GM18520 (cell line): ENCODE results near the gene MMP19.

Experiments used
- ATAC-seq: cut with Tn5 transposase; IDR thresholded peaks from one replicate; pipeline ENCODE4 v1.9.1; 2021; ENCODE audit not compliant: unreplicated experiment

The MMP19 gene

GRCh38 chr12:55815473-55815872, 27.3 kb downstream of the MMP19 start:
- no peak for ATAC-seq

DNA sequence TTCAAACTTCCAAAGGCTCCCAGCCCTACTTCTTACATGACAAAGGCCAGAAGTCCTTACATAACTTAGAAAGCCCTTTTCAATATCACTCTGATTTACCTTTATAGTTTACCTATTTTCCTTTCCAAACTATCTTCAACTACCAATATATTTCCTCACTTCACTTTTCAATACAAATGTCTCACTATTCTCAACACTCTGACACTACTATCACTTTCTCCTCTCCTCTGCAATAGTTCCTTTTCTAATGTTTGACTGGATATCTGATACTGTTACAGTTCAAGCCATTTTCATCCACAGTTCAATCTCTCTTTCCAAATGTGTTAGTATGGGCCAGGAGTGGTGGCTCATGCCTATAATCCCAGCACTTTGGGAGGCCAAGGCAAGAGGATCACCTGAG, 28.5 kb downstream of the MMP19 start:
- no peak for ATAC-seq

- ATAC-seq: no peak
These were observed 30.6 kb downstream of the MMP19 start for GRCh38 chr12:55812088-55812487.

GRCh38 chr12:55809274-55809673, 33.5 kb downstream of the MMP19 start:
- ATAC-seq: no peak

DNA sequence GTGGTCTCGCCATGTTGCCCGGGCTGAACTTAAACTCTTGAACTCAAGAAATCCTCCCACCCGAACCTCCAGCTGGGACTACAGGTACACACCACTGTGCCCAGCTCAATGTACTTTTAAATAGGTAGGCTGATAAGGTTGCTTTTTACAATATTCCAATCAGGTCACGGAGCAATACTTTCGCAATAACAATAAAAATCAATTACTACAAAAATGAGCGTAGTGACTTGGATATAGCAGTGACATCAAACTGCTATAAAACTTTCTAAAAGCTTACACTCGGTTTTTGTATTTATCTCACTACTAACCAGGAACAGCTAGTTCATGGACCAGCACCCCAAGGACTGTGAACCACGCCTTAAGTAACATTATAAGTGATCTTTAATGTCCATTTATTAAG, 35.8 kb downstream of the MMP19 start:
- no peak for ATAC-seq

- ATAC-seq: no peak
These were observed 45.2 kb downstream of the MMP19 start for GRCh38 chr12:55797550-55797949.

- ATAC-seq: no peak
These were observed 45.7 kb downstream of the MMP19 start for GRCh38 chr12:55797068-55797467.

DNA sequence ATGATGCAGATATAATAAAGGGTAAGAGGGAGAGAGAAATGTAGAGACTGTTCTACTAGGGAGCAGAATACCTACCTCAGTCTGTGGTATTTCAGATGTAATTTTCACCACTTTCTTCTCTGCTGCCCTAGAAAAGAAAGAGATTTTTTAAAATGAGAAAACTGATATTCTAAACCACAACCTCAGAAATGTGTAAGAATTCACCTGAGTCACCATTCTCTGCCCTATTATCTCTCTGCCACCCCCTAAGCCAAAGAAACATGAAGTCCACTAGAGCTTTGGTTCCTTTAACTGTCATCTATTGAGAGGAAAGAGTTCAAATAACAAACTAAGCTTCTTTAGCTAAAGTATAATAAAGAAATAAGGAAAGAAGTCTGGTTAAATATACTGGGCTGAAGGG, 46.8 kb downstream of the MMP19 start:
- ATAC-seq: no peak

DNA sequence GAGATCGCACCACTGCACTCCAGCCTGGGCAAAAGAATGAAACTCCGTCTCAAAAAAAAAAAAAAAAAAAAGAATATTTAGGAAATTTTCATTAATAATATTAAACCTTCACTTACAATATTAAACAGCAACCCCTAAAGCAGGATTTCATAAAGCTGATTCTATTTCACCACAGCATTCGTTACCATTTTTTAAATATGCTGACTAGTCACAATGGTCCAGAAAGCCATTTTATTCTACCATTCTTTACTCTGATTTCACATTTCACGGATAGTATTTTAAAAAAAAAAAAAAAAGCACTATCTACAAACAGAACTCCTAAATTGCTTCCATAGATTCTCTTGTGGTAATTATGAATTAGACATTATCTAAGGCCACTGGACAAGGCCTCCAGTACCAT, 52.8 kb downstream of the MMP19 start:
- no peak for ATAC-seq

GRCh38 chr12:55789171-55789570, 53.6 kb downstream of the MMP19 start:
- no peak for ATAC-seq

DNA sequence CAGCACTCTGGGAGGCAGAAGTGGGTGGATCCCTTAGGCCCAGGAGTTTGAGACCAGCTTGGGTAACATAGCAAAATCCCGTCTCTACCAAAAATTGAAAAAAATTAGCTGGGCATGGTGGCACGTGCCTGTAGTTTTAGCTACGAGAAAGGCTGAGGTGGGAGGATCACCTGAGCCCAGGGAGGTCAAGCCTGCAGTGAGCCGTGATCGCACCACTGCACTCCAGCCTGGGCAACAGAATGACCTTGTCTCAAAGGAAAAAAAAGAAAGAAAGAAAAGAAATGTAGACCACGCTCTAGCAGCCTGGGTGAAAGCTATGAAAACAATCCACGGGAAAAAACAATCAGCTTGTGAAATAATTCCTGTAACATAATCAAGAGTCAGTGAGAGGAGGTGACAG, 54.2 kb downstream of the MMP19 start:
- no peak for ATAC-seq
